ENCODE results near the gene CCDC57.

CCDC57 gene

DNA sequence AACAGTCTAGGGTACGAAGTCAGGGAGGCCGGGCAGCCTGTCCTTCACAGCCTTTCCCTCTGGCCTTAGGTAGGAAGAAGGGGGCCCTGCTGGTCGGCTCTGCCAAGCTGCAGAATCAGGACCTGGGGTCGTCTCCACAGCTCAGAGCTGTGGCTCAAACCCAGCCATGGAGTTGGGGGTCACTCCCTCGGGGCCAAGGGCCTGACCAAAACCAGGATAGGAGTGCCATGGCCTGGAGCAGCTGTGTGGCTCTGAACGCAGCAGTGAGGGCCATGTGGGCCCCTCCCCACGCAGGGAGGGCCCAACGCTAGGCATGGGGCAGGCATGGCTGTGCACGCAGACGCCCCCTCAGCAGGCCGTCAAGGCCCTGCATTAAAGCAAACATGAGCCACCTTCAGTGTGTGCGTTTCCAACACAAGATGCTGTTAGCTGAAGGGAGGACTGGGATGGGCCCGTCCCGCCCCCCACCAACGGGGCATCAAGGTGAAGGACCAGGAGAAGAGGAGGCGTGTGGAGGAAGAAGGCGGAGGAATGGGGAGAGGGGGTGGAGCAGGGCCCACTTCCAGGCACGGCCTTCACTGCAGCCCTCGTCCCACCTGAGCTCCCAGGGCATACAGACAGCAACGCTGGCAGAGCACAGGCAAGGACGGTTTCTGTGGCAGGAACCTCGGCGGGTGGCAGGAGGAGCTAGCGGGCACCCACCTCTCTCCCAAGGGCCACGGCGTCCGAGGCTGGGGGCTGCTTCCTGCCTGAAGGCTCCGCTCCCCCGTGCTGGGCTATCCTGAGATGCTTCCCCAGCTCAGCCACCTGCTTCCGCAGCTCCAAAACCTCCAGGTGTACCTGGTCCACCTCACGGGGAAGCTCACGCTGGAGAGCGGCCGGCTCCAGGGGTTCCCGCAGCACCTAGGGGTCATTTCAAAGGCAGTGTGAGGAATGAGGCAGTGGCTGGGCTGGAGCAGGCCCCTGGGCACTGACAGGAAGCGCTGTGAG is 55.3 kb downstream of the CCDC57 start:
- ChIA-PET POLR2A (no interaction called here), CTCF (no interaction called here)
- WGBS (ENCODE audit: insufficient coverage) = 94% methylated on average over 30 of the region's 36 CpGs
- H3K27ac ChIP-seq (ENCODE audit: insufficient read depth in 1 of 2, low read depth in 1 of 2, low read length in 2 of 2, poor library complexity in 1 of 2, severe bottlenecking in 2 of 2) = no peak overlapping the region
- no peaks in the 10 kb centered on the region for H3K27me3 ChIP-seq (replicated peaks in 2 of 5; ENCODE audit: control insufficient read depth in 4 of 5, insufficient read depth in 5 of 5, low read length in 4 of 5)
- peaks cover 7 to 41% (median 20%) of the 10 kb centered on the region in 4 experiments for H3K36me3 ChIP-seq (ENCODE audit: control insufficient read depth in 4 of 4, insufficient read depth in 4 of 4, low read length in 3 of 4)
- no peak for DNase-seq
- peaks cover 0 to 6% (median 4%) of the 10 kb centered on the region in 4 experiments for H3K4me1 ChIP-seq (ENCODE audit: control extremely low read depth in 1 of 4, control insufficient read depth in 4 of 4, insufficient read depth in 4 of 4, low read length in 3 of 4)
- H3K9me3 ChIP-seq (ENCODE audit: control extremely low read depth in 1 of 5, control insufficient read depth in 4 of 5, insufficient read depth in 2 of 5, low read depth in 1 of 5, low read length in 4 of 5) = peaks cover 0 to 3% (median 0%) of the 10 kb centered on the region in 5 experiments
- no peak overlapping the region for H3K4me3 ChIP-seq (ENCODE audit: control insufficient read depth in 1 of 7, extremely low read depth in 1 of 7, insufficient read depth in 4 of 7, low read depth in 2 of 7, low read length in 6 of 7)

DNA sequence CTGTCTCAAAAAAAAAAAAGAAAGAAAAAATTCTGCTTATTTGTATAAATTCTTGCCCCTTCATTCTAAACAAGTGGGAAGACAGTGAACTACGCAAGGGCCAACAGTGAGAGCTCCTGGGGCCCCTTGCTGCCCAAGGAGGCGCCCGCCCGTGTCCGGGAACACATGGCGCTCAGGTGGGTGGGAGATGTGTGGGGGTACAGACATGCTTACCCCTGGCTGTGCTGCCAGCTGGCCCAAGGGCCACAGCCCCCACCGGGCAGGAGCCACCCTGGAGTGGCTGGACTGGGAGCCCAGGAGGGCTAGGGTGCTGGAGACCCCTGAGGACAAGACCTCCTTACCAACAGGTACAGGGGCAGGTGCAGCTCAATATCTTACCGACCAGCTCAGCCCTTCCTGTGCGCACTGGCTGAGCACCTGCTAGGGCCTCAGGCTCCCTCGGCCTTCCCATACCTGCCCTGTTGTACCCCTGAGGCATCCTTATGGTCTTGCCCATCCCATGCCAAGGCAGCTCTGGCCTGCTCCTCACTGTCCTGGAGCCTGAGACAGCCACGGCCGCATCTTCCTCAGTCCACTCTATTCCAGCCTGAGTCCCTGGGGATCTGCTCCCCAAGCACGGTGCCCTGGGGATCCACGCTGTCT is 56.2 kb downstream of the CCDC57 start:
- CTCF ChIA-PET = interaction anchor here (0.7 to 3.2 kb wide), 2 partner anchors 36 to 127 kb away, joined by 3 to 18 read pairs; no protein-coding TSS in a partner anchor
- DNase-seq = no peak
- Histone ChIP-seq H3K27me3 (replicated peaks in 2 of 5; ENCODE audit: control insufficient read depth in 4 of 5, insufficient read depth in 5 of 5, low read length in 4 of 5) (no peaks in the 10 kb centered on the region), H3K4me3 (ENCODE audit: control insufficient read depth in 1 of 7, extremely low read depth in 1 of 7, insufficient read depth in 4 of 7, low read depth in 2 of 7, low read length in 6 of 7) (no peak overlapping the region), H3K9me3 (ENCODE audit: control extremely low read depth in 1 of 5, control insufficient read depth in 4 of 5, insufficient read depth in 2 of 5, low read depth in 1 of 5, low read length in 4 of 5) (peaks cover 0 to 3% (median 0%) of the 10 kb centered on the region in 5 experiments), H3K36me3 (ENCODE audit: control insufficient read depth in 4 of 4, insufficient read depth in 4 of 4, low read length in 3 of 4) (peaks cover 5 to 37% (median 19%) of the 10 kb centered on the region in 4 experiments), H3K4me1 (ENCODE audit: control extremely low read depth in 1 of 4, control insufficient read depth in 4 of 4, insufficient read depth in 4 of 4, low read length in 3 of 4) (peaks cover 0 to 6% (median 4%) of the 10 kb centered on the region in 4 experiments), H3K27ac (ENCODE audit: insufficient read depth in 1 of 2, low read depth in 1 of 2, low read length in 2 of 2, poor library complexity in 1 of 2, severe bottlenecking in 2 of 2) (no peak overlapping the region)
- POLR2A ChIA-PET = no interaction called here
- WGBS (ENCODE audit: insufficient coverage) = 97% methylated on average over 14 of the region's 14 CpGs

GRCh38 chr17:82155606-82156005 is 57.0 kb downstream of the CCDC57 start:
- 95% methylated on average over 8 of the region's 9 CpGs for WGBS (ENCODE audit: insufficient coverage)
- Histone ChIP-seq H3K36me3 (ENCODE audit: control insufficient read depth in 4 of 4, insufficient read depth in 4 of 4, low read length in 3 of 4) (peaks cover 2 to 30% (median 16%) of the 10 kb centered on the region in 4 experiments), H3K4me3 (ENCODE audit: control insufficient read depth in 1 of 7, extremely low read depth in 1 of 7, insufficient read depth in 4 of 7, low read depth in 2 of 7, low read length in 6 of 7) (no peak overlapping the region), H3K9me3 (ENCODE audit: control extremely low read depth in 1 of 5, control insufficient read depth in 4 of 5, insufficient read depth in 2 of 5, low read depth in 1 of 5, low read length in 4 of 5) (no peaks in the 10 kb centered on the region), H3K27ac (ENCODE audit: insufficient read depth in 1 of 2, low read depth in 1 of 2, low read length in 2 of 2, poor library complexity in 1 of 2, severe bottlenecking in 2 of 2) (no peak overlapping the region), H3K4me1 (ENCODE audit: control extremely low read depth in 1 of 4, control insufficient read depth in 4 of 4, insufficient read depth in 4 of 4, low read length in 3 of 4) (peaks cover 0 to 6% (median 4%) of the 10 kb centered on the region in 4 experiments), H3K27me3 (replicated peaks in 2 of 5; ENCODE audit: control insufficient read depth in 4 of 5, insufficient read depth in 5 of 5, low read length in 4 of 5) (no peaks in the 10 kb centered on the region)
- ChIA-PET POLR2A (no interaction called here), CTCF (interaction anchor here (0.8 to 3.2 kb wide), 6 partner anchors 25 to 129 kb away, joined by 3 to 18 read pairs (median 3); partner anchors contain the start of gene DCXR)
- DNase-seq = no peak

- 93% methylated on average over 27 of the region's 27 CpGs for WGBS (ENCODE audit: insufficient coverage)
- POLR2A ChIA-PET = no interaction called here
Observed at GRCh38 chr17:82154881-82155331, 57.7 kb downstream of the CCDC57 start.

DNA sequence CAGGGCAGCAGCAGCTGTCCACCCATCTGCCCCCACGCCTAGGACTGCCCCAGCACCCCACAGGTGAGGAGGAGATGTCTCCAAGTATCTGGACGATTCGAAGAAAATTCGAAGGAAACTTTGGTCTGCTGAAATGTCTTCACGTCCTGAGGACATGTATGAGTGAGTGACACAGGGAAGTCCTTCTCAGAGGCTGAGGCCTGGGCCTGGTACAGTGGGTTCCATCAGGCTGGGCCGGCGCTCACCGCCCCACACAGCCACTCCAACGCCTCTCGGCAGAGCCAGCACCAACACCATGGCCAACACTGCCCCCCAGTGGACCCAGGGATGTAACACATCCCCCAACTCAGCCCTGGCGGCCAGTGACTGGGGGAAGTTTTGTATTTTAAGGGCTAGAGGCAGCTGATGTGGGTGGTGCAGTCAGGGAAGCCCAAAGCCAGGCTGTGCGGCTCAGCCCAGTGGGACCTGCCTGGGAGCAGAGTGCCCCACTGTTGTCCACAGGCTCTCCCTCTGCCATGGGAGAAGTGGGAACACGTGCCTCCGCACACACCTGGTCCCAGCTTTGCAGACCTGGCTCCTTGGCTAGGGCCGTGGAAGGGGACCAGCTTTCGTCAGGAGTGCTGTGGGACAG is 58.8 kb downstream of the CCDC57 start:
- Histone ChIP-seq H3K4me3 (ENCODE audit: control insufficient read depth in 1 of 7, extremely low read depth in 1 of 7, insufficient read depth in 4 of 7, low read depth in 2 of 7, low read length in 6 of 7) (no peak overlapping the region), H3K4me1 (ENCODE audit: control extremely low read depth in 1 of 4, control insufficient read depth in 4 of 4, insufficient read depth in 4 of 4, low read length in 3 of 4) (peaks cover 0 to 6% (median 4%) of the 10 kb centered on the region in 4 experiments), H3K9me3 (ENCODE audit: control extremely low read depth in 1 of 5, control insufficient read depth in 4 of 5, insufficient read depth in 2 of 5, low read depth in 1 of 5, low read length in 4 of 5) (no peaks in the 10 kb centered on the region), H3K27ac (ENCODE audit: insufficient read depth in 1 of 2, low read depth in 1 of 2, low read length in 2 of 2, poor library complexity in 1 of 2, severe bottlenecking in 2 of 2) (no peak overlapping the region), H3K27me3 (replicated peaks in 2 of 5; ENCODE audit: control insufficient read depth in 4 of 5, insufficient read depth in 5 of 5, low read length in 4 of 5) (no peaks in the 10 kb centered on the region), H3K36me3 (ENCODE audit: control insufficient read depth in 4 of 4, insufficient read depth in 4 of 4, low read length in 3 of 4) (peaks cover 2 to 21% (median 11%) of the 10 kb centered on the region in 4 experiments)
- ChIA-PET POLR2A (no interaction called here), CTCF (interaction anchor here (0.8 to 3.2 kb wide), 8 partner anchors 8 to 128 kb away, joined by 3 to 18 read pairs (median 4); partner anchors contain the start of gene DCXR)
- peak; percentile 71 to 85 (median 79) for DNase-seq
- 66% methylated on average over 14 of the region's 16 CpGs for WGBS (ENCODE audit: insufficient coverage)

More at GRCh38 chr17:82154881-82155331, 57.7 kb downstream of the CCDC57 start:
- CTCF ChIA-PET = interaction anchor here (0.8 to 3.2 kb wide), 8 partner anchors 26 to 129 kb away, joined by 3 to 18 read pairs (median 4); partner anchors contain the start of gene DCXR
- H3K9me3 ChIP-seq (ENCODE audit: control extremely low read depth in 1 of 5, control insufficient read depth in 4 of 5, insufficient read depth in 2 of 5, low read depth in 1 of 5, low read length in 4 of 5) = no peaks in the 10 kb centered on the region
- no peaks in the 10 kb centered on the region for H3K27me3 ChIP-seq (replicated peaks in 2 of 5; ENCODE audit: control insufficient read depth in 4 of 5, insufficient read depth in 5 of 5, low read length in 4 of 5)
- no peak overlapping the region for H3K4me3 ChIP-seq (ENCODE audit: control insufficient read depth in 1 of 7, extremely low read depth in 1 of 7, insufficient read depth in 4 of 7, low read depth in 2 of 7, low read length in 6 of 7)
- peaks cover 0 to 6% (median 4%) of the 10 kb centered on the region in 4 experiments for H3K4me1 ChIP-seq (ENCODE audit: control extremely low read depth in 1 of 4, control insufficient read depth in 4 of 4, insufficient read depth in 4 of 4, low read length in 3 of 4)
- no peak overlapping the region for H3K27ac ChIP-seq (ENCODE audit: insufficient read depth in 1 of 2, low read depth in 1 of 2, low read length in 2 of 2, poor library complexity in 1 of 2, severe bottlenecking in 2 of 2)
- H3K36me3 ChIP-seq (ENCODE audit: control insufficient read depth in 4 of 4, insufficient read depth in 4 of 4, low read length in 3 of 4) = peaks cover 2 to 25% (median 15%) of the 10 kb centered on the region in 4 experiments
- no peak for DNase-seq

DNA sequence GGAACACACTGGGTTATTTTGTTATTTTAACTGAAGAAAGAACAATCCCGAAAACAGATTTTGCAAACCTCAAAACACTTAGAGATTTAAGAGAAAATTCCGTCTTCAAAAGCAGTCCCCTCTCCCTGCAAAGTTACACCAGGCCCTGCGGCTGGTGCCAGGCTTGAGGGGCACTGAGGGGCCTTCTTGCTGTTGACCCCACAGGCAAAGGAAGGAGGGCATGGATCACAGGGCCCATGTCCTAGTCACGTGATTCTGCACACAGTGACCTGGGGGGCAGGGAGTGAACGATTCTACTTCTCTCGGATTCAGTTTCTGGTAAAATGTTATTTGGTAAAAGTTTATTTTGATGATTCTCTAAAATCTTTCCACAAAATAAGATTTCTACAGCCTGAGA is 59.3 kb downstream of the CCDC57 start:
- DNase-seq = no peak
- H3K27me3 ChIP-seq (replicated peaks in 2 of 5; ENCODE audit: control insufficient read depth in 4 of 5, insufficient read depth in 5 of 5, low read length in 4 of 5) = no peaks in the 10 kb centered on the region
- no peak overlapping the region for H3K27ac ChIP-seq (ENCODE audit: insufficient read depth in 1 of 2, low read depth in 1 of 2, low read length in 2 of 2, poor library complexity in 1 of 2, severe bottlenecking in 2 of 2)
- H3K4me1 ChIP-seq (ENCODE audit: control extremely low read depth in 1 of 4, control insufficient read depth in 4 of 4, insufficient read depth in 4 of 4, low read length in 3 of 4) = peaks cover 0 to 6% (median 4%) of the 10 kb centered on the region in 4 experiments
- H3K36me3 ChIP-seq (ENCODE audit: control insufficient read depth in 4 of 4, insufficient read depth in 4 of 4, low read length in 3 of 4) = peaks cover 2 to 20% (median 11%) of the 10 kb centered on the region in 4 experiments
- H3K9me3 ChIP-seq (ENCODE audit: control extremely low read depth in 1 of 5, control insufficient read depth in 4 of 5, insufficient read depth in 2 of 5, low read depth in 1 of 5, low read length in 4 of 5) = no peaks in the 10 kb centered on the region
- 89% methylated on average over 4 of the region's 6 CpGs for WGBS (ENCODE audit: insufficient coverage)
- ChIA-PET CTCF (interaction anchor here (1.0 to 3.2 kb wide), 2 partner anchors 8 to 123 kb away, joined by 3 to 18 read pairs; no protein-coding TSS in a partner anchor), POLR2A (no interaction called here)
- H3K4me3 ChIP-seq (ENCODE audit: control insufficient read depth in 1 of 7, extremely low read depth in 1 of 7, insufficient read depth in 4 of 7, low read depth in 2 of 7, low read length in 6 of 7) = no peak overlapping the region

Measured in common myeloid progenitor, CD34-positive (primary cell).